HCT116 (cell line): ENCODE measurements around the gene PFKP. TPM values are rescaled to one million over a fixed set of nuclear protein-coding genes. Genes with fewer than 3 reads are reported as not detected.

Experiments
- ATAC-seq: fragments of 200-7000 bp; cut with Tn5 transposase; 2 replicates; pipeline ENCODE4 v1.9.1; 2020; ENCODE audit warnings: mild to moderate bottlenecking, moderate library complexity
- BruUV-seq: library from RNA; stranded (reverse); fragments of 400-500 nt; replicated peaks from 2 replicates; lab custom pipeline; 2021; lab: Mats Ljungman, UMichigan
- CTCF ChIA-PET: fragments of 300-600 bp; sonication (Branson Sonifier 250); formaldehyde crosslinking; loops from one replicate; lab custom pipeline; 2021; ENCODE audit warnings: antibody characterized with exemption; lab: Charles Lee
- POLR2A ChIA-PET: fragments of 300-600, 350-600 bp; sonication (Branson Sonifier 250); formaldehyde crosslinking; loops from one replicate; lab custom pipeline; 2021; ENCODE audit warnings: antibody characterized with exemption; lab: Charles Lee
- RAD21 ChIA-PET, 2 experiments: fragments of 300-600 bp; sonication (Branson Sonifier 250); formaldehyde crosslinking; loops; one replicate each; lab custom pipeline; 2023; ENCODE audit warnings: low total read pairs in 2 of 2; ENCODE audit not compliant: uncharacterized antibody in 2 of 2, unreplicated experiment in 2 of 2, low non-redundant PET in 1 of 2; lab: Charles Lee
- DNase-seq: peaks from one replicate; pipeline ENCODE4 v3.0.0-alpha.2; 2010; ENCODE audit warnings: low read depth, low spot score
- H2AFZ ChIP-seq: fragments of 200-600 bp; shearing (Covaris generic), sonication (generic); 2 replicates; pipeline ENCODE4 v1.6.1; 2017; ENCODE audit warnings: low read depth, mixed run types, mixed read lengths, antibody characterized with exemption, low read length; ENCODE audit not compliant: poor library complexity, severe bottlenecking
- H3K27ac ChIP-seq: 2 replicates; pipeline ENCODE4 v1.5.1; 2012; ENCODE audit warnings: low read depth, low read length
- H3K27me3 ChIP-seq: fragments of 200-600 bp; sonication (generic); 2 replicates; pipeline ENCODE4 v1.6.1; 2016; ENCODE audit warnings: mixed run types, low read length, mixed read lengths; ENCODE audit not compliant: insufficient read depth
- H3K36me3 ChIP-seq, 2 experiments: fragments of 200-500 bp in 1 of 2; fragments of 200-600 bp in 1 of 2; sonication (Bioruptor generic) in 1 of 2; sonication (generic) in 1 of 2; 2 replicates each; pipeline versions ENCODE4 v1.5.1 to v1.6.1; 2014 to 2016; ENCODE audit warnings: low read length in 2 of 2, inconsistent platforms in 1 of 2, mixed read lengths in 1 of 2, mixed run types in 1 of 2; ENCODE audit not compliant: insufficient read depth in 2 of 2, control insufficient read depth in 1 of 2
- H3K4me1 ChIP-seq, 2 experiments: fragments of 200-600 bp in 1 of 2; sonication (generic) in 1 of 2; 2 replicates each; pipeline versions ENCODE4 v1.5.1 to v1.6.1; 2012 to 2017; ENCODE audit warnings: low read length in 2 of 2, inconsistent platforms in 1 of 2, mild to moderate bottlenecking in 1 of 2, mixed read lengths in 1 of 2, mixed run types in 1 of 2, moderate library complexity in 1 of 2; ENCODE audit not compliant: insufficient read depth in 2 of 2, control insufficient read depth in 1 of 2
- H3K4me2 ChIP-seq: fragments of 200-600 bp; sonication (generic); 2 replicates; pipeline ENCODE4 v1.6.1; 2017; ENCODE audit warnings: mixed run types, low read length, mixed read lengths
- H3K4me3 ChIP-seq, 2 experiments: fragments of 200-600 bp in 1 of 2; sonication (generic) in 1 of 2; replicated peaks in 1 of 2; 2 replicates each; pipeline ENCODE4 v1.5.1; 2011 to 2016; ENCODE audit warnings: low read length in 2 of 2, control low read depth in 1 of 2, low read depth in 1 of 2, mild to moderate bottlenecking in 1 of 2, mixed read lengths in 1 of 2, mixed run types in 1 of 2
- H3K79me2 ChIP-seq: fragments of 200-600 bp; sonication (generic); 2 replicates; pipeline ENCODE4 v1.6.1; 2017; ENCODE audit warnings: mild to moderate bottlenecking, mixed run types, low read length, moderate library complexity, mixed read lengths; ENCODE audit not compliant: insufficient read depth
- H3K9ac ChIP-seq: fragments of 200-600 bp; sonication (generic); 2 replicates; pipeline ENCODE4 v1.6.1; 2016; ENCODE audit warnings: low read length, mixed read lengths
- H3K9me2 ChIP-seq: fragments of 200-600 bp; sonication (generic), shearing (Covaris generic); 2 replicates; pipeline ENCODE4 v1.6.1; 2017; ENCODE audit warnings: mixed run types, mild to moderate bottlenecking, moderate library complexity; ENCODE audit not compliant: insufficient read depth
- H3K9me3 ChIP-seq, 2 experiments: fragments of 200-500 bp in 1 of 2; fragments of 200-600 bp in 1 of 2; sonication (Bioruptor generic) in 1 of 2; sonication (generic) in 1 of 2; 2 replicates each; pipeline ENCODE4 v1.6.1; 2014 to 2017; ENCODE audit warnings: low read length in 2 of 2, mixed read lengths in 2 of 2, inconsistent platforms in 1 of 2, low read depth in 1 of 2, mild to moderate bottlenecking in 1 of 2, mixed run types in 1 of 2, moderate library complexity in 1 of 2; ENCODE audit not compliant: control insufficient read depth in 1 of 2, insufficient read depth in 1 of 2
- H4K20me1 ChIP-seq: fragments of 200-600 bp; sonication (generic), shearing (Covaris generic); 2 replicates; pipeline ENCODE4 v1.6.1; 2017; ENCODE audit warnings: mixed run types, mild to moderate bottlenecking, moderate library complexity; ENCODE audit not compliant: insufficient read depth
- intact Hi-C: fragments of 100-400 bp; cut with micrococcal nuclease; formaldehyde crosslinking; loops from 2 replicates; pipeline ENCODE4 v1.10.0; 2022
- total RNA-seq: library from RNA; stranded (reverse); gene quantifications from one replicate; pipeline ENCODE4 v1.2.1, GENCODE V29; 2021; ENCODE audit not compliant: unreplicated experiment
- TF ChIP-seq, protein P1 (sequence below): IDR thresholded peaks from 2 replicates; pipeline ENCODE4 v1.6.1; 2012
- TF ChIP-seq, protein P2 (sequence below): IDR thresholded peaks from 2 replicates; pipeline ENCODE4 v1.6.1; 2012; ENCODE audit warnings: low read depth
- TF ChIP-seq, protein P3 (sequence below): IDR thresholded peaks from 2 replicates; pipeline ENCODE4 v1.6.1; 2011; ENCODE audit warnings: mild to moderate bottlenecking, low read length, moderate library complexity; ENCODE audit not compliant: insufficient replicate concordance; ENCODE audit errors: extremely low read depth

The PFKP gene
- total RNA-seq, 1 experiment from 2014 or later: 237 TPM

DNA sequence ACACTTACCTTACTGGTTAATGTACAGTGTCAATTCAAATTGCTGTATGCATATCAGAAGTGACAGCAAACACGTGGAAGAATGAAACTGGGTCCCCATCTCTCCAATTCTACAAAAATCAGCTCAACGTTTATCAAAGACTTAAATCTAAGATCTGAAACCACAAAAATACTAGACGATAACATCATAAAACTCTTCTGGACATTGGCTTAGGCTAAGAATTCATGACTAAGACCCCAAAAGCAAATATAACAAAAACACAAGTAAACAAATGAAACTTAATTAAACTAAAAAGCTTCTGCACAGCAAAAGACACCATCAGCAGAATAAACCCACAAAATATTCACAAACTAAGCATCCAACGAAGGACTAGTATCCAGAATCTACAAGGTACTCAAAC, 35.9 kb upstream of the PFKP start:
- intact Hi-C loops: no loop called here
- no peak overlapping the region for H3K4me2 ChIP-seq
- H3K9ac ChIP-seq: no peak overlapping the region
- POLR2A ChIA-PET: no interaction called here
- no peak overlapping the region for H2AFZ ChIP-seq
- no peaks in the 10 kb centered on the region for H3K4me1 ChIP-seq
- no peak overlapping the region for H3K27ac ChIP-seq
- RAD21 ChIA-PET: no interaction called here
- no peak overlapping the region for H3K4me3 ChIP-seq
- TF ChIP-seq, protein P1, sequence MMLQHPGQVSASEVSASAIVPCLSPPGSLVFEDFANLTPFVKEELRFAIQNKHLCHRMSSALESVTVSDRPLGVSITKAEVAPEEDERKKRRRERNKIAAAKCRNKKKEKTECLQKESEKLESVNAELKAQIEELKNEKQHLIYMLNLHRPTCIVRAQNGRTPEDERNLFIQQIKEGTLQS: no peak
- TF ChIP-seq, protein P2, sequence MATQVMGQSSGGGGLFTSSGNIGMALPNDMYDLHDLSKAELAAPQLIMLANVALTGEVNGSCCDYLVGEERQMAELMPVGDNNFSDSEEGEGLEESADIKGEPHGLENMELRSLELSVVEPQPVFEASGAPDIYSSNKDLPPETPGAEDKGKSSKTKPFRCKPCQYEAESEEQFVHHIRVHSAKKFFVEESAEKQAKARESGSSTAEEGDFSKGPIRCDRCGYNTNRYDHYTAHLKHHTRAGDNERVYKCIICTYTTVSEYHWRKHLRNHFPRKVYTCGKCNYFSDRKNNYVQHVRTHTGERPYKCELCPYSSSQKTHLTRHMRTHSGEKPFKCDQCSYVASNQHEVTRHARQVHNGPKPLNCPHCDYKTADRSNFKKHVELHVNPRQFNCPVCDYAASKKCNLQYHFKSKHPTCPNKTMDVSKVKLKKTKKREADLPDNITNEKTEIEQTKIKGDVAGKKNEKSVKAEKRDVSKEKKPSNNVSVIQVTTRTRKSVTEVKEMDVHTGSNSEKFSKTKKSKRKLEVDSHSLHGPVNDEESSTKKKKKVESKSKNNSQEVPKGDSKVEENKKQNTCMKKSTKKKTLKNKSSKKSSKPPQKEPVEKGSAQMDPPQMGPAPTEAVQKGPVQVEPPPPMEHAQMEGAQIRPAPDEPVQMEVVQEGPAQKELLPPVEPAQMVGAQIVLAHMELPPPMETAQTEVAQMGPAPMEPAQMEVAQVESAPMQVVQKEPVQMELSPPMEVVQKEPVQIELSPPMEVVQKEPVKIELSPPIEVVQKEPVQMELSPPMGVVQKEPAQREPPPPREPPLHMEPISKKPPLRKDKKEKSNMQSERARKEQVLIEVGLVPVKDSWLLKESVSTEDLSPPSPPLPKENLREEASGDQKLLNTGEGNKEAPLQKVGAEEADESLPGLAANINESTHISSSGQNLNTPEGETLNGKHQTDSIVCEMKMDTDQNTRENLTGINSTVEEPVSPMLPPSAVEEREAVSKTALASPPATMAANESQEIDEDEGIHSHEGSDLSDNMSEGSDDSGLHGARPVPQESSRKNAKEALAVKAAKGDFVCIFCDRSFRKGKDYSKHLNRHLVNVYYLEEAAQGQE: no peak
- TF ChIP-seq, protein P3, sequence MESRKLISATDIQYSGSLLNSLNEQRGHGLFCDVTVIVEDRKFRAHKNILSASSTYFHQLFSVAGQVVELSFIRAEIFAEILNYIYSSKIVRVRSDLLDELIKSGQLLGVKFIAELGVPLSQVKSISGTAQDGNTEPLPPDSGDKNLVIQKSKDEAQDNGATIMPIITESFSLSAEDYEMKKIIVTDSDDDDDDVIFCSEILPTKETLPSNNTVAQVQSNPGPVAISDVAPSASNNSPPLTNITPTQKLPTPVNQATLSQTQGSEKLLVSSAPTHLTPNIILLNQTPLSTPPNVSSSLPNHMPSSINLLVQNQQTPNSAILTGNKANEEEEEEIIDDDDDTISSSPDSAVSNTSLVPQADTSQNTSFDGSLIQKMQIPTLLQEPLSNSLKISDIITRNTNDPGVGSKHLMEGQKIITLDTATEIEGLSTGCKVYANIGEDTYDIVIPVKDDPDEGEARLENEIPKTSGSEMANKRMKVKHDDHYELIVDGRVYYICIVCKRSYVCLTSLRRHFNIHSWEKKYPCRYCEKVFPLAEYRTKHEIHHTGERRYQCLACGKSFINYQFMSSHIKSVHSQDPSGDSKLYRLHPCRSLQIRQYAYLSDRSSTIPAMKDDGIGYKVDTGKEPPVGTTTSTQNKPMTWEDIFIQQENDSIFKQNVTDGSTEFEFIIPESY: no peak
- BruUV-seq: no TSS peak
- ATAC-seq: no peak
- H3K9me2 ChIP-seq: no peaks in the 10 kb centered on the region
- H3K9me3 ChIP-seq: no peaks in the 10 kb centered on the region
- no peaks in the 10 kb centered on the region for H3K36me3 ChIP-seq
- H4K20me1 ChIP-seq: no peaks in the 10 kb centered on the region
- DNase-seq: no peak
- H3K79me2 ChIP-seq: no peaks in the 10 kb centered on the region
- CTCF ChIA-PET: interaction anchor here (1.5 kb wide), 1 partner anchor 12 kb away, joined by 3 read pairs; no protein-coding TSS in a partner anchor
- peaks cover 12% of the 10 kb centered on the region; the same call in 1 of the 2 replicates for H3K27me3 ChIP-seq
